Esophagus squamous epithelium (tissue), 4 donors: ENCODE measurements around the gene NGB.

Source experiments
- POLR2A ChIP-seq, 4 donors: fragments of 450-650 bp; IDR thresholded peaks; one replicate each; pipeline ENCODE4 v1.6.1; 2017; ENCODE audit warnings: antibody characterized with exemption in 4 of 4, mild to moderate bottlenecking in 4 of 4, moderate library complexity in 3 of 4
- TF ChIP-seq, protein P1 (sequence below), 6 experiments: fragments of 450-650 bp in 4 of 6; fragments of 200-600 bp in 2 of 6; sonication (generic) in 2 of 6; IDR thresholded peaks; one replicate each; pipeline ENCODE4 v1.5.1; 2016 to 2019; ENCODE audit warnings: antibody characterized with exemption in 6 of 6, mild to moderate bottlenecking in 4 of 6, moderate library complexity in 4 of 6

DNA sequence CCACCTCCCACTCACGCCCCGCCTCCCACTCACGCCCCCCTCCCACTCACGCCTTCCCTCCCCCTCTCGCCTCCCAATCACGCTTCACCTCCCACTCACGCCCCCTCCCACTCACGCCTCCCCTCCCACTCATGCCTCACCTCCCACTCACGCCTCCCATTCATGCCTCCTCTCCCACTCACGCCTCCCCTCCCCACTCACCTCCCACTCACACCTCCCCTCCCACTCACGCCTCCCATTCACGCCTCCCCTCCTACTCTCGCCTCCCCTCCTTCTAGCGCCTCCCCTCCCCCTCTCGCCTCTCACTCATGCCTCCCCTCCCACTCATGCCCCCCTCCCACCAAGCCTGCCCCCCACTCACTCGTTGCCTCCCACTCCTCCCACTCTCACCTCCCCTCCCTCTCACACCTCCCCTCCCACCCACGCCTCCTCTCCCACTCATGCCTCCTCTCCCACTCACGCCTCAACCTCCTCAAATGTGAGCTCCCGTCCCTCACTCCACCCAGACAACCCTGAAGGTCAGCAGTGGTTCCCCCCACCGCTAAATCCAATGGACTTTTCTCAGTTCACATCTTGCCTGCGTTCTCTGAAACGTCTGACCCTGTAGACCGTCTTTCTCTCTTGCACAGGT, 49.6 kb downstream of the NGB start:
- no peak for TF ChIP-seq POLR2A (IDR thresholded peaks at IDR 0.05)
- TF ChIP-seq, protein P1, sequence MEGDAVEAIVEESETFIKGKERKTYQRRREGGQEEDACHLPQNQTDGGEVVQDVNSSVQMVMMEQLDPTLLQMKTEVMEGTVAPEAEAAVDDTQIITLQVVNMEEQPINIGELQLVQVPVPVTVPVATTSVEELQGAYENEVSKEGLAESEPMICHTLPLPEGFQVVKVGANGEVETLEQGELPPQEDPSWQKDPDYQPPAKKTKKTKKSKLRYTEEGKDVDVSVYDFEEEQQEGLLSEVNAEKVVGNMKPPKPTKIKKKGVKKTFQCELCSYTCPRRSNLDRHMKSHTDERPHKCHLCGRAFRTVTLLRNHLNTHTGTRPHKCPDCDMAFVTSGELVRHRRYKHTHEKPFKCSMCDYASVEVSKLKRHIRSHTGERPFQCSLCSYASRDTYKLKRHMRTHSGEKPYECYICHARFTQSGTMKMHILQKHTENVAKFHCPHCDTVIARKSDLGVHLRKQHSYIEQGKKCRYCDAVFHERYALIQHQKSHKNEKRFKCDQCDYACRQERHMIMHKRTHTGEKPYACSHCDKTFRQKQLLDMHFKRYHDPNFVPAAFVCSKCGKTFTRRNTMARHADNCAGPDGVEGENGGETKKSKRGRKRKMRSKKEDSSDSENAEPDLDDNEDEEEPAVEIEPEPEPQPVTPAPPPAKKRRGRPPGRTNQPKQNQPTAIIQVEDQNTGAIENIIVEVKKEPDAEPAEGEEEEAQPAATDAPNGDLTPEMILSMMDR (IDR thresholded peaks at IDR 0.05): no peak
